GM18870 (cell line): ENCODE measurements around the gene GLB1L.
"Not testable (repeated sequence)": the region's sequence is repeated elsewhere in the genome, so short reads cannot be mapped to it uniquely, and the experiment has no call there.

Experiments used
- ATAC-seq: cut with Tn5 transposase; IDR thresholded peaks from one replicate; pipeline ENCODE4 v1.9.1; 2021; ENCODE audit warnings: moderate library complexity; ENCODE audit not compliant: unreplicated experiment

GLB1L gene

GRCh38 chr2:219281588-219281987, 36.3 kb upstream of the GLB1L start:
- no peak for ATAC-seq

- ATAC-seq, result no peak
Observed at GRCh38 chr2:219280651-219281050, 35.4 kb upstream of the GLB1L start.

GRCh38 chr2:219279916-219280516, 34.8 kb upstream of the GLB1L start:
- ATAC-seq, result no peak

- peak; percentile 79 for ATAC-seq
Observed at GRCh38 chr2:219279151-219279915, 34.1 kb upstream of the GLB1L start, which contains the start of gene DNAJB2. Gene DNAJB2 (plus strand): TSS chr2:219279366. CDS start chr2:219279834, 468 bp downstream.

- ATAC-seq, result no peak
Observed at GRCh38 chr2:219278655-219279150, 33.5 kb upstream of the GLB1L start.

GRCh38 chr2:219277703-219278654, 32.7 kb upstream of the GLB1L start:
- peak; percentile 28 for ATAC-seq

- no peak for ATAC-seq
Observed at GRCh38 chr2:219274361-219274921, 29.2 kb upstream of the GLB1L start.

GRCh38 chr2:219273937-219274336, 28.7 kb upstream of the GLB1L start:
- no peak for ATAC-seq

GRCh38 chr2:219272995-219273394, 27.8 kb upstream of the GLB1L start:
- no peak for ATAC-seq

GRCh38 chr2:219272356-219272755, 27.1 kb upstream of the GLB1L start:
- no peak for ATAC-seq

- no peak for ATAC-seq
Observed at GRCh38 chr2:219271021-219271420, 25.8 kb upstream of the GLB1L start.

GRCh38 chr2:219270055-219270372, 24.8 kb upstream of the GLB1L start:
- no peak for ATAC-seq

GRCh38 chr2:219269362-219270054, 24.3 kb upstream of the GLB1L start:
- no peak for ATAC-seq

- ATAC-seq, result no peak
Observed at GRCh38 chr2:219268294-219268693, 23.1 kb upstream of the GLB1L start.

- no peak for ATAC-seq
Observed at GRCh38 chr2:219266886-219267285, 21.6 kb upstream of the GLB1L start.

- no peak for ATAC-seq
Observed at GRCh38 chr2:219266232-219266631, 21.0 kb upstream of the GLB1L start.

GRCh38 chr2:219261024-219261855, 16.0 kb upstream of the GLB1L start:
- ATAC-seq, result no peak

GRCh38 chr2:219258942-219259341, 13.7 kb upstream of the GLB1L start:
- ATAC-seq, result not testable (repeated sequence)

GRCh38 chr2:219254590-219255201, 9.5 kb upstream of the GLB1L start:
- ATAC-seq, result peak; percentile 41
